ENCODE measurements around the gene SFXN1. TPM values are rescaled to one million over a fixed set of nuclear protein-coding genes. Genes with fewer than 3 reads are reported as not detected.
"Not testable (repeated sequence)": the region's sequence is repeated elsewhere in the genome, so short reads cannot be mapped to it uniquely, and the experiment has no call there.

SFXN1 gene
- total RNA-seq (2014; rRNA removed; shearing (Covaris generic)), result 105 and 114 TPM in 2 replicates
- 102 and 109 TPM in 2 replicates for polyA plus RNA-seq (2014; cell fraction: nucleus; rRNA removed)

GRCh38 chr5:175478384-175479124, at the start of gene SFXN1:
Gene SFXN1, plus strand, starts transcription at chr5:175478560. Its CDS starts 13,544 bp downstream, at chr5:175492104.
- DNase-seq (ENCODE audit: extremely low read depth, low read depth), result peak; percentile 67

- DNase-seq (ENCODE audit: extremely low read depth, low read depth), result no peak
These were observed 43.6 kb upstream of the SFXN1 start for GRCh38 chr5:175434800-175435199.

GRCh38 chr5:175436359-175436758, 42.0 kb upstream of the SFXN1 start:
- DNase-seq (ENCODE audit: extremely low read depth, low read depth), result no peak

GRCh38 chr5:175438234-175438857, 40.0 kb upstream of the SFXN1 start:
- DNase-seq (ENCODE audit: extremely low read depth, low read depth), result no peak

GRCh38 chr5:175443514-175444059, 34.8 kb upstream of the SFXN1 start:
- no peak for DNase-seq (ENCODE audit: extremely low read depth, low read depth)

- DNase-seq (ENCODE audit: extremely low read depth, low read depth), result peak; percentile 26
These were observed 34.1 kb upstream of the SFXN1 start, which contains the start of gene DRD1 for GRCh38 chr5:175444060-175444904. Gene DRD1, minus strand, starts transcription at chr5:175444182. Its CDS starts 1,083 bp downstream, at chr5:175443099.

- DNase-seq (ENCODE audit: extremely low read depth, low read depth), result no peak
These were observed 33.4 kb upstream of the SFXN1 start for GRCh38 chr5:175444905-175445456.

GRCh38 chr5:175446378-175446777, 32.0 kb upstream of the SFXN1 start:
- not testable (repeated sequence) for DNase-seq (ENCODE audit: extremely low read depth, low read depth)

GRCh38 chr5:175447571-175447970, 30.8 kb upstream of the SFXN1 start:
- DNase-seq (ENCODE audit: extremely low read depth, low read depth), result no peak

- no peak for DNase-seq (ENCODE audit: extremely low read depth, low read depth)
These were observed 30.1 kb upstream of the SFXN1 start for GRCh38 chr5:175448276-175448675.

GRCh38 chr5:175452166-175452565, 26.2 kb upstream of the SFXN1 start:
- no peak for DNase-seq (ENCODE audit: extremely low read depth, low read depth)

- not testable (repeated sequence) for DNase-seq (ENCODE audit: extremely low read depth, low read depth)
These were observed 24.0 kb upstream of the SFXN1 start for GRCh38 chr5:175454338-175454737.

GRCh38 chr5:175456105-175456742, 22.1 kb upstream of the SFXN1 start:
- DNase-seq (ENCODE audit: extremely low read depth, low read depth), result no peak

- DNase-seq (ENCODE audit: extremely low read depth, low read depth), result no peak
These were observed 20.9 kb upstream of the SFXN1 start for GRCh38 chr5:175457466-175457865.

GRCh38 chr5:175460126-175460525, 18.2 kb upstream of the SFXN1 start:
- peak; percentile 21 for DNase-seq (ENCODE audit: extremely low read depth, low read depth)

- no peak for DNase-seq (ENCODE audit: extremely low read depth, low read depth)
These were observed 17.8 kb upstream of the SFXN1 start for GRCh38 chr5:175460552-175460951.

- no peak for DNase-seq (ENCODE audit: extremely low read depth, low read depth)
These were observed 17.0 kb upstream of the SFXN1 start for GRCh38 chr5:175461370-175461769.

GRCh38 chr5:175463641-175464040, 14.7 kb upstream of the SFXN1 start:
- no peak for DNase-seq (ENCODE audit: extremely low read depth, low read depth)

- DNase-seq (ENCODE audit: extremely low read depth, low read depth), result peak; percentile 45
These were observed 14.1 kb upstream of the SFXN1 start for GRCh38 chr5:175464074-175464941.
